OCI-LY3 (cell line): Measurements from ENCODE around the gene SLC37A1.
A peak's percentile ranks its signal among the peaks of the same experiment; 100 is the strongest.

Source experiments
- H2AFZ ChIP-seq: fragments of 200-600, 300-600 bp; shearing (Covaris generic); 2 replicates; pipeline ENCODE4 v1.6.0; 2014; ENCODE audit warnings: antibody characterized with exemption, low read depth, low read length
- H3K27ac ChIP-seq: fragments of 200-600, 300-600 bp; sonication (generic); 2 replicates; pipeline ENCODE4 v1.5.1; 2014; ENCODE audit warnings: mild to moderate bottlenecking, low read length, moderate library complexity, mixed read lengths
- H3K27me3 ChIP-seq: fragments of 200-600, 300-600 bp; sonication (generic); 2 replicates; pipeline ENCODE4 v1.6.1; 2014; ENCODE audit warnings: low read depth, low read length, mixed read lengths
- H3K36me3 ChIP-seq: fragments of 200-600, 300-600 bp; sonication (generic); replicated peaks from 2 replicates; pipeline ENCODE3; 2014; ENCODE audit warnings: low read depth, low read length, mixed read lengths
- H3K4me1 ChIP-seq: fragments of 300-600, 200-600 bp; sonication (generic); 2 replicates; pipeline ENCODE4 v1.6.1; 2014; ENCODE audit warnings: low read length, mixed read lengths
- H3K4me2 ChIP-seq: fragments of 200-600, 300-600 bp; sonication (generic); 2 replicates; pipeline ENCODE4 v1.6.1; 2014; ENCODE audit warnings: low read length, mixed read lengths
- H3K4me3 ChIP-seq: fragments of 300-600, 200-600 bp; sonication (generic); 2 replicates; pipeline ENCODE4 v1.5.1; 2014; ENCODE audit warnings: antibody characterized with exemption, mild to moderate bottlenecking, low read length, moderate library complexity
- H3K79me2 ChIP-seq: fragments of 300-600, 200-600 bp; shearing (Covaris generic); 2 replicates; pipeline ENCODE4 v1.6.1; 2014; ENCODE audit warnings: mild to moderate bottlenecking, low read length, mixed read lengths
- H3K9ac ChIP-seq: fragments of 300-600, 200-600 bp; shearing (Covaris generic); 2 replicates; pipeline ENCODE4 v1.6.0; 2014; ENCODE audit warnings: mild to moderate bottlenecking, low read length, moderate library complexity
- H3K9me3 ChIP-seq: fragments of 200-600, 300-600 bp; shearing (Covaris generic); 2 replicates; pipeline ENCODE4 v1.6.1; 2014; ENCODE audit warnings: low read length, mixed read lengths; ENCODE audit not compliant: insufficient read depth
- H4K20me1 ChIP-seq: fragments of 200-600, 300-600 bp; sonication (generic); 2 replicates; pipeline ENCODE4 v1.6.1; 2016; ENCODE audit warnings: low read length, mixed read lengths; ENCODE audit not compliant: insufficient read depth
- EZH2phosphoT487 ChIP-seq: fragments of 200-600 bp; shearing (Covaris generic); IDR thresholded peaks from 2 replicates; pipeline ENCODE4 v1.6.1; 2018; ENCODE audit warnings: antibody characterized with exemption, mixed run types, low read depth
- TF ChIP-seq, protein P1 (sequence below): fragments of 200-600, 300-600 bp; sonication (generic); IDR thresholded peaks from 2 replicates; pipeline ENCODE4 v1.5.1; 2014; ENCODE audit warnings: antibody characterized with exemption, low read length, low read depth

Gene SLC37A1

DNA sequence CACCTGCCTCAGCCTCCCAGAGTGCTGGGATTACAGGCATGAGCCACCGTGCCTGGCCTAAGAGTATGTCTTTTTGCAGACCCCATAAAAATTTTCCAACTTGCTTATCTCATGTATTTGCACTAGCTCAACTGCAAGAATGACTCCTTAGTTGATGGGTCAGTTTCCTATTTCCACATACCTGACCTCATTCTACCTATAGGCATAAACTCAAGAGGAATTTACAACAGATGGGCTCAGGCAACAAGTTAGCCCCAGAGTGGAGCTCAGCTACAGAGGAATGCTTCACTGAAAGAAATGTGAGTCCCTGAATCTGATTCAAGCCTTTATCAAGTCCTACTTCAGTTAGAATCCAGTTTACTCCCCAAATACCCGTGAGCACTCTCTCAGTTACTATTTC, 5.3 kb upstream of the SLC37A1 start:
- H3K79me2 ChIP-seq, result no peaks in the 10 kb centered on the region
- H3K9ac ChIP-seq, result no peak overlapping the region
- no peak overlapping the region for H3K27ac ChIP-seq
- H2AFZ ChIP-seq, result no peak overlapping the region
- no peaks in the 10 kb centered on the region for H3K9me3 ChIP-seq
- TF ChIP-seq, protein P1, sequence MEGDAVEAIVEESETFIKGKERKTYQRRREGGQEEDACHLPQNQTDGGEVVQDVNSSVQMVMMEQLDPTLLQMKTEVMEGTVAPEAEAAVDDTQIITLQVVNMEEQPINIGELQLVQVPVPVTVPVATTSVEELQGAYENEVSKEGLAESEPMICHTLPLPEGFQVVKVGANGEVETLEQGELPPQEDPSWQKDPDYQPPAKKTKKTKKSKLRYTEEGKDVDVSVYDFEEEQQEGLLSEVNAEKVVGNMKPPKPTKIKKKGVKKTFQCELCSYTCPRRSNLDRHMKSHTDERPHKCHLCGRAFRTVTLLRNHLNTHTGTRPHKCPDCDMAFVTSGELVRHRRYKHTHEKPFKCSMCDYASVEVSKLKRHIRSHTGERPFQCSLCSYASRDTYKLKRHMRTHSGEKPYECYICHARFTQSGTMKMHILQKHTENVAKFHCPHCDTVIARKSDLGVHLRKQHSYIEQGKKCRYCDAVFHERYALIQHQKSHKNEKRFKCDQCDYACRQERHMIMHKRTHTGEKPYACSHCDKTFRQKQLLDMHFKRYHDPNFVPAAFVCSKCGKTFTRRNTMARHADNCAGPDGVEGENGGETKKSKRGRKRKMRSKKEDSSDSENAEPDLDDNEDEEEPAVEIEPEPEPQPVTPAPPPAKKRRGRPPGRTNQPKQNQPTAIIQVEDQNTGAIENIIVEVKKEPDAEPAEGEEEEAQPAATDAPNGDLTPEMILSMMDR, result no peak
- TF ChIP-seq EZH2phosphoT487, result no peak
- no peak overlapping the region for H3K4me3 ChIP-seq
- H4K20me1 ChIP-seq, result no peaks in the 10 kb centered on the region
- H3K4me1 ChIP-seq, result peaks cover 22% of the 10 kb centered on the region
- no peak overlapping the region for H3K4me2 ChIP-seq
- no peaks in the 10 kb centered on the region for H3K36me3 ChIP-seq
- H3K27me3 ChIP-seq, result no peaks in the 10 kb centered on the region

DNA sequence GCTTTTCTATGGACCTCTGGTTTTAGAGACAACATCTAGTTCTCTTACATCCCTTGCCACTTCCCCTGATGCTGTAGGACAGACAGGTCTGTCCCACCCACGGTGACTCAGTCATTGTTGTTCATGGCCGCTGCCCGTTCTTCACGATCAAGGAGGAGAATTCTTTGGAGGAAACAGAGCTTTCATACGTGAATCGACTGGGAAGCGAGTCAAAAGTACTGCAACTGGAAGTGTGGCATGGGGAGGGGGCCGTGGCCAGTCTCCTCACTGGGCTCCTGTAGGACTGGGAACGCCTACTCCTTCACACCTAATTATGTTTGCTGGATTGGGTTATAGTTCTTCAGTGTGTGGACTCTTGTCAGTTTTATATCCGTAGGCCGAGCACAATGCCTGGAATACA, 4.4 kb upstream of the SLC37A1 start:
- H3K4me2 ChIP-seq, result no peak overlapping the region
- H3K79me2 ChIP-seq, result no peaks in the 10 kb centered on the region; the same call in 1 of the 2 replicates
- peaks cover 22% of the 10 kb centered on the region for H3K4me1 ChIP-seq
- H3K9me3 ChIP-seq, result no peaks in the 10 kb centered on the region
- no peak overlapping the region for H2AFZ ChIP-seq
- no peak overlapping the region for H3K27ac ChIP-seq
- no peaks in the 10 kb centered on the region for H3K27me3 ChIP-seq
- no peak for TF ChIP-seq EZH2phosphoT487
- TF ChIP-seq, protein P1, result no peak
- no peak overlapping the region for H3K4me3 ChIP-seq
- no peaks in the 10 kb centered on the region for H3K36me3 ChIP-seq
- no peaks in the 10 kb centered on the region for H4K20me1 ChIP-seq
- no peak overlapping the region for H3K9ac ChIP-seq

DNA sequence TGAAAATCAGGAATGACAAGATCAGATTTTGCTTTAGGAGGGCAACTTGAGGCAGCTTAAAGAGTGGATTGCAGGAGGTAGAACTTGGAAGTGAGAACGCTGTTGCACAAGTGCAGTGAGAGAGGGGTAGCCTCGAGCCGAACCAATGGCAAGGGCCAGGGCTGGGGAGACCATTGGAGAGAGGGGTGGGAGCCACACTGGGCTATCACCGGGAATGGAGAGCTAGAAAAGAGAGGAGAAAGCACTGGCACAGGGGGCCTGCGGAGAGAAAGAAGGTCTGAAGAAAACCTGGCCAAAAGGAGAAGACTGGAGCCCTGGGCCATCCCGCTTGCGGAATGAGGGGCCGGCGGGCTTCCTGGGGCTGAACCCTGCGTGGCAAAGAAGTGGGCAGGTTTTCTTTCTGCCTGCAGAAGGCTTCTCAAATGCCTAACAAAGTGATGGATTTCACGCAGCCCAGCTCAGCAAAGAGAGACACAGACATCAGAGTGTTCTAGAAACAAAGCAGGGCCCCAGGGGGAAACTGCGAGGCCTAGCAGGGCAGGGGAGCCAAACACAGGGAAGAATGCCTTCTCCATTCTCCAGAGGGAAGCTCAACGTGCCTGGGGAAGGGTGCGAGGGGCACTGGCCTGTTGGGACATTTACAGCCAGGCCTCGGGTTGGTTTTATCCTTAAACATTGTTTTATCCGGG, 1.2 kb upstream of the SLC37A1 start:
- Histone ChIP-seq H3K4me1 (peaks cover 14% of the 10 kb centered on the region), H3K27ac (no peak overlapping the region), H3K9ac (no peak overlapping the region), H3K4me2 (peak overlapping the region; percentile 97), H3K79me2 (peaks cover 14% of the 10 kb centered on the region), H3K9me3 (no peaks in the 10 kb centered on the region), H3K36me3 (peaks cover 3% of the 10 kb centered on the region), H3K27me3 (no peaks in the 10 kb centered on the region), H2AFZ (no peak overlapping the region), H3K4me3 (no peak overlapping the region), H4K20me1 (no peaks in the 10 kb centered on the region)
- TF ChIP-seq EZH2phosphoT487, result no peak
- TF ChIP-seq, protein P1, result no peak

DNA sequence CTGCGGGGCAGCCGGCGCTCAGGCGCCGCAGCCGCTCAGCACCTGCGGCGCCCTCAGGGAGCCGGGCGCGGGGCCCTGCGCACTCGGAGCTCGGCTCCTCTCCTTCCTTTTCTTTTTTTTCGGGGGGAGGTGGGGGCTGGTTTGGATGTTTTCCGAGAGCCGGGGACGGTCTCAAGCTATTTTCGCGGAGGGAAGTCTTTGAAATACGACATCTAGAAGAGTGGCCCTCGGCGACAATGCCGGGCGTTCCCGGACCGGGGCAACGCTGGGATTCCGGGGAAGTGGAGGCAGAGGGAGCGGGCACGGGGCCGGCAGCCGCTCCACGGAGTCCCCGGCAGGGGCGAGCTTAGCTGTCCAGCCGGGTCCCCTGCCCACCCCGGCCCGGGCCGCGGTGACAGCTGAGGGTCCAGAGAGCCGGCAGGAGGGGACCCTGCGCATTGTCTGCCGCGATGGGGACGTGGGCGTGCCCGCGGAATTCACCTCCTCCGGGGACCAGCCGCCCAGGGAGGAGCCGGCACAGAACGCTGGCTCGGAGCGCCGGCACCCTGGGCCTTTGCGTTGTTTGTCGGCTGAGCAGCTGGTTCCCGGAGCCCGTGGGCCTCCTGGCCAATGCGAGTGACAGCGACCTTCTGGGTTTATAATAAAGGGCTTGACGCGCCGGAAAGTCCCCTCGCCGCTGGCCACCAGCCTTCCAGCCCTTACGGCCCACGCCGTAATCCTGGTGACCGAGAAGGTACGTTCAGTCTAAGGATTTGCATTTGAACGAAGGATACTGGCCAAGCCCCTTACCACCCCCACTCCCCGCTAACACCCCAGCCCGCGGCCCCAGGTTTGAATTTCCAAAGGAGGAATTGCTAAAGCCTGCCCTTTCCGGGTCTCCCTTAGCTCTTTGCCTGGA, 582 bp downstream of the SLC37A1 start:
- Histone ChIP-seq H2AFZ (peak overlapping the region; percentile 40; the same call in 1 of the 2 replicates), H4K20me1 (no peaks in the 10 kb centered on the region), H3K36me3 (peaks cover 10% of the 10 kb centered on the region), H3K4me3 (peak overlapping the region; percentile 96), H3K79me2 (peaks cover 14% of the 10 kb centered on the region), H3K9me3 (no peaks in the 10 kb centered on the region), H3K27ac (peak overlapping the region; percentile 61), H3K9ac (peak overlapping the region; percentile 94), H3K4me2 (peak overlapping the region; percentile 95), H3K27me3 (no peaks in the 10 kb centered on the region), H3K4me1 (peaks cover 14% of the 10 kb centered on the region)
- TF ChIP-seq EZH2phosphoT487, result no peak
- TF ChIP-seq, protein P1, result no peak
